OCI-LY7 (cell line): Measurements from ENCODE around the gene DDHD1.

Source experiments
- CTCF ChIP-seq: fragments of 200-600 bp; sonication (generic); conservative IDR thresholded peaks from 2 replicates; pipeline ENCODE4 v1.5.1; 2014; ENCODE audit warnings: mild to moderate bottlenecking, antibody characterized with exemption, low read length, moderate library complexity, mixed read lengths
- EZH2phosphoT487 ChIP-seq: fragments of 200-600 bp; sonication (generic); IDR thresholded peaks from 2 replicates; pipeline ENCODE4 v1.6.1; 2018; ENCODE audit warnings: low read depth, borderline replicate concordance, mild to moderate bottlenecking, mixed run types, antibody characterized with exemption, low read length, moderate library complexity, mixed read lengths

DNA sequence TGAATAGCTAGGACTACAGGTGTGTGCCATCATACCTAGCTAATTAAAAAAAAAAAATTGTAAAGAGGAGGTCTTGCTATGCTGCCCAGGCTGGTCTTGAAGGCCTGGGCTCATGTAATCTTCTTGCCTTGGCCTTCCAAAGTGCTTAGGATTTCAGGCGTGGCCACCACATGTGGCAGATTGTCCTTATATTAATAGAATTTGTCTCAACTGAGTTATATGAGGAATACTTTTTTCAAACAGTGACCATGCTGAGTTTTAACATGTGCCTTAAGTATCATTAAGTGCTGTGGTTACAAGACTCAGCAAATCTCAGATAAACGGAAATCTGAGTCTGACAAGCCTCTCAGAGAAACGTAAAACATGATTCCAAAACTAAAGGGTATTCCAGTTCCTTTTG, 119.1 kb downstream of the DDHD1 start:
- TF ChIP-seq CTCF: no peak
- no peak for TF ChIP-seq EZH2phosphoT487
